Activated naive CD8-positive, alpha-beta T cell treated with anti-CD3 and anti-CD28 coated beads, Interleukin-2, amount 50 U/mL, for 16 hours (primary cell): ENCODE measurements around the gene DCXR.

ENCODE experiments used
- DNase-seq: peaks from one replicate; pipeline ENCODE4 v3.0.0-alpha.2; 2020; ENCODE audit warnings: low read depth, low spot score

DCXR gene

DNA sequence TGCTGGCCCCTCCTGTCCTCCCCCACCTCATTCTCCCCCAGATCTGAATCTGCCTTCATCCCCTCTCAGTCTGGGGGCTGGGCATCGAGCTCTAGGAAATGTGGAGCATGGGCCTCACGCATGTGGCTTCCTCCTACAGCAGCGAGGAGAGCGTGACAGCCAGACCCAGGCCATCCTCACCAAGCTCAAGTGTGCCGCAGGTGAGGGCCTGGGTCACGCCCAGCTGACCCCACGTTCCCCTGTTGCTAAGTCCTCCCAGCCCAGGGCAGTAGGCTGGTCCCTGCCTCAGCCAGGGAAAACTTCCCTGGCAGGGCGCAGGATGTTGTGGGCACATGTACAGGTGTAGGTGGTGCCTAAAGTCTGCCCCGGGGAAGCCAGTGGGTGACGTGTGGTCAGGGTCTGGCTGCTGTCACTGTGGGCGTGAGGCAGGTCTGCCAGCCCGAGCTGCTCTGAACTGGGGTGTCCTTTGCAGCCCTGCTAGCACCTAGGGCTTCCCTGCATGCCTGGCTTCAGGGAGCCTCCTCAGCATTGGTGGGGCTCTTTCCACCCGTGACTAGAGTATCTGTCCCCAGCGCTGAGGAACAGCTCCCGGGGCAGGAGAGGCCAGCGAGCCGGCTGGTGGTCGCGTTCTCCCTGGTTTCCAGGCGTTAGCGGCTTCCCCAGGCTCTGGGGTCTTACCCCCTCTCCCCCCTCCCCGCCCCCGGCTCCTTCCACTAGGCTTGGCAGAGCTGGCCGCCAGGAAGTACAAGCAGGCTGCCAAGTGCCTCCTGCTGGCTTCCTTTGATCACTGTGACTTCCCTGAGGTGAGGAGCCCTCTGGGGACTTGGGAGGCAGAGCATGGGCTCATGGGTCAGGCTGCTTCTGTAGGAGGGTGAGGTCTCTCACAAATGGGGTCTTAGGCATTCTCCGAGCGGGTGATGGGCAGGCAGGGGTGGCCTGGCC, 17.8 kb upstream of the DCXR start:
- no peak for DNase-seq

DNA sequence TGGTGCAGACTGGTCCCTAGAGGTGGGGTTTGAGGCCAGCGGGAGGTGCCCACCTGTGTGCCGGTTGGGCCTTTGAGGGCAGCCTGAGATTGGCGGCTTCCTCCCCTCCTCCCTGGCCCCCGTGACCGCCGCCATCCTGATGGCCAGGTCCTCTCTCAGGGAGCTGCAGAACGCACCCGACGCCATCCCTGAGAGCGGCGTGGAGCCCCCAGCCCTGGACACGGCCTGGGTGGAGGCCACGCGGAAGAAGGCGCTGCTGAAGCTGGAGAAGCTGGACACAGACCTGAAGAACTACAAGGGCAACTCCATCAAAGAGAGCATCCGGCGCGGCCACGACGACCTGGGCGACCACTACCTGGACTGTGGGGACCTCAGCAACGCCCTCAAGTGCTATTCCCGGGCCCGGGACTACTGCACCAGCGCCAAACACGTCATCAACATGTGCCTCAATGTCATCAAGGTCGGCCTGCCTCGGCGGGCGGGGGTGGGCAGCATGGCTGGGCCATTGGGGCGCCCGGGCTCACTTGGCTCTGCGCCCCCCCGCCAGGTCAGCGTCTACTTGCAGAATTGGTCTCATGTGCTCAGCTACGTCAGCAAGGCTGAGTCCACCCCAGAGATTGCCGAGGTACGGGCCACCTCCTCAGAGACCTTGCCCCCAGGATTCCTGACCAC, 17.0 kb upstream of the DCXR start:
- DNase-seq, result no peak

DNA sequence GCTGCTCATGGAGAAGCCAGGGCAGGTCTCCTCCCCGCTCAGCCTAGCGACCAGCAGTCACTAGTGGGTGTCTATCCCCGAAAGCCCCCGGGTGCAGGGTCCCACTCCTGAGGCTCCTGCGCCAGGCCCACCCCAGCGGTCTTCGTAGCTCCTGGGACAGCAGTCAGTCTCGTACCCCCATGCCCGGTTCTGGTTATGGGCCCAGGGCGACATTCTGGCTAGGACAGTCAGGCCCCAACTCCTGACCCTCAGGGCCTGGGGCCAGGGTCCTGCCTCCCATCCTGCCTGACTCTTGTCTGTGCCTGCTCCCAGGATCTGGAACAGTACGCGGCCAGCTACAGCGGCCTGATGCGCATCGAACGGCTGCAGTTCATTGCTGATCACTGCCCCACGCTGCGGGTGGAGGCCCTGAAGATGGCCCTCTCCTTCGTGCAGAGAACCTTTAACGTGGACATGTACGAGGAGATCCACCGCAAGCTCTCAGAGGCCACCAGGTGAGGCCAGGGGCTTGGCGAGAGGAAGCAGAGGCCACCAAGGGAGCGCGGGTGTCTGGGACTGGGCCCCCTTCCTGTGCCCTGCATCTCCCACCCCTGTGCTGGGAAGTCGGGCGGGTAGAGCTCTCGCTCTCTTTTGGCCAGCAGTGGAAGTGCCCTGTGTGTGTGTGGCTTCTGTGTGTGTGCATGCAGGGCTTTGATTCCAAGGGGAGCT, 16.2 kb upstream of the DCXR start:
- DNase-seq, result no peak

DNA sequence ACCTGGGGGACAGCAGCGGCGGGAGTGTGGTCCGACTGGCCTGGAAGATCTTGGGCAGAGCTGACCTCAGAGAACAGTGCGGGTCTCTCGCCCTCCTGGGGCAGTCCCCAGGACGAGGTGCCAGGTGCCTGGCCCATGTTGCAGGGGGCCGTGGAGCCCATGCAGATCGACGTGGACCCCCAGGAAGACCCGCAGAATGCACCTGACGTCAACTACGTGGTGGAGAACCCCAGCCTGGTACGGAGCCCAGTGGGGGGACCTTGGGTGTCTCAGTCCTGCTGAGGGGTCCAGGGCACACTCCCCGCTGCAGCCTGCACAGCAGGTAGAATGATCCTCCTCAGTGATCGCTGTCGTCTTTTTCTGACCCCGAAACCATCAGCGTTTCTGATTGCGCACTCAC, 15.6 kb upstream of the DCXR start:
- DNase-seq, result no peak

DNA sequence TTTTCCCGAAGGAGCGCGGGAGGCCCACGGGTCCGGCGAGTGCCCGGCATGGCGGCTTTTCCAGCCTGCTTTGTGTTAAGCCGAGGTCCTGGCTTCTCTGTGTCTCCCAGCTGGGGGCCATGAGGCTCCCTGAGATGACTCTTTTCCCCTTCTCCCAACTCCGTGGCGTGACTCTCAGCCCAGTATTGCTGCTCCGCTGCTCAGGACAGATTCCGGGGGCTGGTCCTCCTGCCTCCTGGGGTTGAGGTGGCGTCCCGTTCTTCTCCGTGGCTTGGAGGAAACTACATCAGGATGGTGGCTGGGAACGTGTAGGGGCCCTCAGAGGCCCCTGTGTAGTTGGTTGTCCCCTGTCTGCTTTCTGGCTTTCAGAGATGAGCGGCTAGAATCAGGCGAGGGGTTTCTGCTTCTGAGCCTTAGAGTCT, 15.2 kb upstream of the DCXR start:
- no peak for DNase-seq

DNA sequence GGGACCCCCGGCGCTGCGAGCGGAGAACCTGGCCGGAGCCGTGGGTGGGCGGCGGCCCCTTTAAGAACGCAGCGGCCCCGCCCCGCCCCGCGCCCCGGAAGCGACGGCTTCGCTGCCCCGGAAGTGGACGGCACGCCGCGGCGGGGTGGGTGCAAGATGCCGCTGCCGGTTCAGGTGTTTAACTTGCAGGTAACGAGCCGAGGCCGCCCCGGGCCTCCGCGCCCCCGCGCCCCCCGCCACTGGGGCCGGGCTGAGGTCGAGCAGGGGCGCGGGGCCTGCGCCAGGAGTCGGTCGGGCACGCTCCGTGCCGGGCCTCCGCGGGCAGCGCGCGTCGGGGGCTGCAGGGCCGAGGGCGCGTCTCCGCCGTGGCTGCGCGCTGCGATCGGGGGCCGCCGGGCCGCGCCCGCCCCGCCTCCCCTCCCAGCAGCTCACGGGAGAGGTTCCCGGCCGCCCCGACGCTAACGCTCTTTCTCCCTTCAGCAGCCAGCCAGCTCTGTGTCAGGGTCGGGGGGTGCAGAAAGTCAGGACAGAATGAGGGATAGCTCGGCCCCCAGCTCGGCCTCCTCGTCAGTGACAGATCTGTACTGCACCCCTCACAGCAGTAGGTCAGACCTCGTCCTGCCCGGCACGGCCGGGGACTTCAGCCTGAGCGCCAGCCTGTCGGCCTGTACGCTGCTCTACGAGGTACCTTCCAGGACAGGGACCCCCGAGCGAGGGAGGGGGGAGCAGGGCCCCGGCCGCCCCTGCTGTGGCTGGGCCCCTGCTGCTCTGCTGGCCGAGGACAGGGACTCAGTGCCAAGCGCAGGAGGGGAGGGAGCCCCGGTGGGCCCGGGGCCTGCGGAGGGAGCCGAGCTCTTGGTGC, 14.5 kb upstream of the DCXR start, which contains the start of the genes GPS1 and RFNG:
GPS1 (plus strand) TSS at position 123 of the 862 bp plus-strand sequence; CDS start at position 157, 34 bp downstream.
RFNG (minus strand) TSS at position 36 of the 862 bp plus-strand sequence. CDS start 45 bp downstream, outside the sequence.
- peak; percentile 80 for DNase-seq

DNA sequence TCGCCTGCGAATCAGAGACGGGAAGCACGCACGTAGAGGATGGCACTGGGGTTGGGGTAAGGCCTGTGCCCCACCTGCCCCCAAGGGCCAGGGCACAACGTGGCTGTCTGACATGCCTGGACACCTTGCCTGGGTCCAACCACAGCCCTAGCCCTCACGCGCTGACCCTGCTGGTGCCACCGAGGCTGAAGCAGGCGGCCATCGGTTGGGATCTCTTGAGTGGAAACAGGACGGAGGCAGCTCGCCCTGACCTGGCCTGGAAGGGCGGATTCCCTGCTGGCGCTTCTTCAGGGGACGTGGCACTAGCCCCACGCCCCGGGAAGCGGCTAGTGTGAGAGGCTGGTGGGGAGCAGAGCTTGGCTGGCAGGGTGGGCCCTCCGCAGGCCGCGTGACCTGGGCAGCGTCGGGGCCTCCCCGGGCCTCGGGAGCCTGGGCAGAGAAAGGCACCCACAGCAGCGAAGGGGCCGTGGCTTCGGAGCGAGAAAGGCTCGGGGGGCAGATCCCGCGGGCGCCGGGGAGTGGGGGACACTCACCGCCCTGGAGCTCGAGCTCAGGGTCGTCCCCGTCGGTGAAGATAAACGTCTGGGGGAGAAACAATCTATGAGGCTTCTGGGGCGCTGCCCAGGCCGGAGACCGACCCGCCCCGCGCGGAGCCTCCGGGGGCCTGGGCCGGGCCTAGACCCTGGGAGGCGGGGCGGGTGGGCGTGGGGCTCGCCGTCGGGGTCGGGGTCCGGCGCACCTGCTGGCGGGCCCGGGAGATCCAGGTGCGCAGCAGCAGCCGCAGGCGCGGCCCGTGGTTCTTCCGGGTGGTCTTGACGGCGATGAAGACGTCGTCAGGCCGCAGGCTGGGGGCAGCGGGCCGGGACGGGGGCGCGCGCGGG, 13.5 kb upstream of the DCXR start:
- no peak for DNase-seq

DNA sequence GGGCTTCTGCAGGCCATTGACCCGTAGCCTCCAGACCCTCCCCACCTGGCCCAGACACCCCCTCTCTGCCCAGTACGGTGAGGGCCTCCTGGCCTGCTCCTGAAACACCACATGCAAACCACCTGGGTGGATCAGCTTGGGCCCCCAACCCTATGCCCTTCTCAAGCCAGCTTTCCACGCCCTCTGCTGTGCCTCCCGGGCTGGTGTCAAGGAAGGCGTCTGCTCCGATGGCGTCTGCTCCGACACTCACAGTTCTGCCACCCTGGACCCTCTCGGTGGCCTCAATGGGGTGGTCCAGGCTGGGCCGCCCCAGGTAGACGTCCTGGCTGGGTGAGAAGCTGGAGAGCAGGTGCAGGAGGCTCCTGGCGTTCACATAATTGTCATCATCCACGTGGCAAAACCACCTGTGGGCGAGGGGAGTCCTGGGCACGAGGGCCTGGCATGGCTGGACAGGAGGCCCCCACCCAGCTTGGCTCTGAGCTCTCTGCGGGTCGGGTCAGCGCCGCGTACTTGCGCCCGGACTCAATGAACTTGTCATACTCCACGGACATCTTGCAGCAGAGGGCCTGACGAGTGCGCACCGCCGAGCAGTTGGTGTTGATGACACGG, 12.8 kb upstream of the DCXR start:
- no peak for DNase-seq

DNA sequence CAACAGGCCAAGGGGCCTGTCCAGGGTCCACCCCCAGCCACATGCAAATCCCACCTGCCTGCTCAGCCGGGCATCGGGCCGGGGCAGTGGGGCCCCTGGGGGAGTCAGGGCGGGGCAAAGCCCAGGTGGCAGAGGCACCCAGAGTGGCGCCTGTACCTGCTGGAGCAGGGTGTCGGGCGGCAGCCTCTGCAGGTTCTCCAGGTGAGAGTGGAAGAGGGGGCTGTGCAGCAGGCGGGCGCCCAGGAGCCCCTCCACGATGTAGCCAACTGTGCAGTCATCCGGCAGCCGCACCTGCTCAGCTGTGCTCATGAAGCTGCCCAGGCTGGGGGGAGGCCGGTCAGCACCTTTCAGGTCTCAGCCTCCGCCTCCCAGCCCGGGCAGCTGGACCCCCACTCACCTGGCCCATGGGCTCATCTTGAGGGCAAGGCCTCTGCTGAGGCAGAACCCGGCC, 12.0 kb upstream of the DCXR start:
- no peak for DNase-seq

DNA sequence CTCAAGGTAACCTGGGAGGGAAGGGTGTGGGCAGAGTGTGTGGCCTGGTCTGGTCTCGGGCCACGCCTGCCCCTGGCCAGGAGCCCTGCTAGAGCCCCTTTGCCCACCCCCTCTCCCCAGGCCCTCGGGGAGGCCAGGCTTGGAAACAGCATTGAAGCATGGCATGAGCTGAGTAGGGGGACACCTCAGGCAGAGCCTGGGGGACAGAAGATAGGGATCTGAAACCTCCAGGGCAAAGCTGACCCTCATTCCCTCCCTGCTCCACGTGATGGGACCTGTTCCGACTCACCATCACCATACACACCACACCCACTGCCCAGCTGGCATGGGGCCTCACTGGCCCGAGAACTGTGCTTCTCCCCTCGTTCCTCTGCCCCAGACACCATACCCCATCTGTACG, 11.6 kb upstream of the DCXR start:
- no peak for DNase-seq

DNA sequence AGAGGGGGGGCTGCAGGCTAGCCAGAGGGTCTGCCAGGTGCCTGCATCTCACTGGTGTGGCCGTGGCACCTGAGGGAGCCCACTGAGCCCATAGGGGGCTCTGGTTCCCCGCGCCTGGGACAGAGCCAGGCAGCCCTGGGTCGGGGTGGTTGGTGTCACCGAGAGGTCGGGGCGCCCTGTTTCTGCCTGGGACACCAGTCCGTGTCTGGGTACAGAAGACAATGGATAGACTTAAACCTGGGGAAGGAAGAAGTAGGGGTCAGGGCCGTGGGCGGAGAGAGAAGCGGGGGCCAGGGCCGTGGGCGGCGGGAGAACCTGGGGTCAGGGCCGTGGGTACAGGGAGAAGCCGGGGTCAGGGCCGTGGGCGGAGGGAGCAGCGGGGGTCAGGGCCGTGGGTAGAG, 11.1 kb upstream of the DCXR start:
- DNase-seq, result no peak

DNA sequence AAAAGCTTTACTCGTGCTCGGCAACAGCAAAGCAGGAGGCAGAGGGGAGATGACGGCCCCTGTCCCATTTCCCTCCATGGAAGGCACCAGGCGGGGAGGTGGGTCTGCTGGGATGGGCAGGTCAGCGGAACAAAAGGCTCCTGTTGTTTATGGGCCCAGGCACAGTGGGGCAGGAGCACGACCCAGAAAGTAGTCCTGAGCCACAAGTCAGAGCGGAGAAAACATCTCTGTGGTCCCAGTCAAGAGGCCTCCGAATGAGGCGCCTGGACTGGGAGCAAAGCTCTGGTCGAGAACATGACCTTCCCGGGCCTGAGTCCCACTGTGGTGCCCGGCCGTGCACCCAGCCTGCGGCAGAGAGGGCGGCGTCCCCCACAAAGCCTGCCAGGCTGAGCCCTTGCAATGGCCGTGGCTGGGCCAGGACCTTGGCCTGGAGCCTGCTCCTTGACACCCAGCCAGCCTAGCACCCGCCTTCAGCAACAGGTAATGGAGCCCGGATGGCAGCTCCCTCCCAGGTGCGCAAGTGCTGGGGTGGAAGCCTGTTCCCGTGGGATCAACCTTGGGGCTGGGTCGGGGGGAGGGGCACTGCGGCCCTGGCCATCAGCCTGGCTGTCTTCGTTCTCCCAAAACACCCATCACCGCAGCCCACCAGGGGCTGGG, 10.5 kb upstream of the DCXR start:
- no peak for DNase-seq

DNA sequence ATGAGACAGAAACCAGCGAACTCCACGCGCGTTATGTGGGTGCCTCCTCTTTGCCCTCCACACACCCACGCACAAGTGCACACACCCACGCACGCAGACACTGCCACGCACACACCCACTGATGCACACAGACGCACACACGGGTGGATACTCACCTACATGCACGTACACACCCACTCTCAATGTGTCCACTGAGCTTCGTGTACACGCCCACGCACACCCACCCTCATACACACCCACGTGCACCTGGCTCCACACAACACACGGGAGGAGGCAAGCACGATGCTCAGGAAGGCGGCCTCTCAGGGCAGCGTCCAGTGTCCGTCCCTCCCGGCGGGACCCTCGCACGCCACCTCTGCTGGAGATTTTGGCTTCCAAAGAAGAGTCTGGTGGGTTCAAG, 9.9 kb upstream of the DCXR start:
- no peak for DNase-seq

DNA sequence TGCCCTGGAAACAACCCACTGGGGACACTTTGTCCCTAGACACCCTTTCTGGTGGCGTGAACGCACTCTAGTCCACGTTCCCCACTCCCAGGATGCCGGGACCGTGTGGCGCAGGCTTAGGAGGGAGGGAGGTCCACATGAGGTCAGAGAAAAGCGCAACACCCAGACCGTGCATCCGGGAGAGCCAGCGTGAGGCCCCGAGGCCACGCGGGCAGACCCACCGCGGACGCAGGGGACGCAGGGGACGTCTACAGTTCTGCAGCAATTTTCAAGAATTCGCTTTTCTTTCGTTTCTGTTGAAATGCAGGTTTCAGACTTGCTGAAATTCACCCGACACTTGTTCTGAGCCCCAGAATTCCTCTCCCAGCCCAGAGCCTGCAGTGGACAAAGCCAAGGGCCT, 9.4 kb upstream of the DCXR start:
- no peak for DNase-seq

DNA sequence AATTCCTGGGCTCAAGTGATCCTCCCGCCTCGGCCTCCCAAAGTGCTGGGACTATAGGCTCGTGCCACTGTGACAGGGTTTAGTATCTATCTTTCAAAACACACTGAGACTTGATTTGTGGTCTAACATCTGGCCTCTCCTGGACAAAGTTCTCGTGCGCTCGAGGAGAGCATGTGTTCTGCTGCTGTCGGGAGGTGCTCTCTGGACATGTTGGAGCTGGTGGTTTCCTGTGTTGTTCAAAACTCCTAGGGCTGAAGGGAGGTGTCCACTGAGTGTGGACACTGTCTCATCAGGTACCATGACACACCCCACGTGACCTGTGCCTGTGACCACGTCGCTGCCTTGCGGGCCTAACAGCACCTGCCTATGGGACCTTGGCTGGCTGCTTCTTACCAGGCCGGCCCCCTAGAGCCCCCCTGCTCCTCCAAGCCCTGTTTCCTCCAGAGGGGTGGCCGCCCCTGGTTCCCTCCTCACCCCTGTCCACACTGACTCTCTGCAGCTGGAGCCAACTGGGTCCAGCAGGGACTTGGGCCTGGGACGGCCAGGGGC, 8.5 kb upstream of the DCXR start:
- DNase-seq, result no peak

DNA sequence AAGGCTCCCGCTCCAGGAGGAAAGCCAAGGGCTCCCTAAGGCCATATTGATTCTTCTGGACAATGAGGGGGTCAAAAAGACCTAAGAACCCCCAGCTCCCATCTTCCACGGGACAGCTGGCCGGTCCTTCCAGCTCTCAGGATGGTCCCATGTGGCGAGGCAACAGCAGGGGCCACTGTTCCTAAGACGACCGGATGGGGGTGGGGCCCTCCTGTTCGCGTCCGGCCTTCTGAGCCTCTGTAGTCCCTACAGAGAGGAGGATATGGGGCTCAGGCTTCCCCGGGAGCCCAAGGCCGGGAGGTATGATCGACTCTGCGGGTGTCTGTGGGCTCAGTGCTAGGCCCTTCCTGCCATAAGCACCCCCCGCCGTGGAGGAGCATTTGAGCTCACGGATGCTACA, 6.0 kb upstream of the DCXR start:
- no peak for DNase-seq

DNA sequence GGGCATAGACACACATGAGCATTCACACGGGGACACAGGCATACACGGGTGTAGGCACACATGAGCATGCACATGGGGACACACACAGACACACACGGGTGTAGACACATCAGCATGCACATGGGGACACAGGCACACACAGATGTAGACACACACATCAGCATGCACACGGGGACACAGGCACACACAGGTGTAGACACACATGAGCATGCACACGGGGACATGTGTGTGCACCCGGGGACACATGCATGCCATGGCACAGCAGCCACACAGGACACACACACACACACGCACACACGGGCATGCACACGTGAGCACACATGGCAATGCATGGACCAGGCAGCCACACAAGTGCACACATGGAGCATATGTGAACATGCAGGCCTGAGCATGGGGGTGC, 5.2 kb upstream of the DCXR start:
- no peak for DNase-seq

DNA sequence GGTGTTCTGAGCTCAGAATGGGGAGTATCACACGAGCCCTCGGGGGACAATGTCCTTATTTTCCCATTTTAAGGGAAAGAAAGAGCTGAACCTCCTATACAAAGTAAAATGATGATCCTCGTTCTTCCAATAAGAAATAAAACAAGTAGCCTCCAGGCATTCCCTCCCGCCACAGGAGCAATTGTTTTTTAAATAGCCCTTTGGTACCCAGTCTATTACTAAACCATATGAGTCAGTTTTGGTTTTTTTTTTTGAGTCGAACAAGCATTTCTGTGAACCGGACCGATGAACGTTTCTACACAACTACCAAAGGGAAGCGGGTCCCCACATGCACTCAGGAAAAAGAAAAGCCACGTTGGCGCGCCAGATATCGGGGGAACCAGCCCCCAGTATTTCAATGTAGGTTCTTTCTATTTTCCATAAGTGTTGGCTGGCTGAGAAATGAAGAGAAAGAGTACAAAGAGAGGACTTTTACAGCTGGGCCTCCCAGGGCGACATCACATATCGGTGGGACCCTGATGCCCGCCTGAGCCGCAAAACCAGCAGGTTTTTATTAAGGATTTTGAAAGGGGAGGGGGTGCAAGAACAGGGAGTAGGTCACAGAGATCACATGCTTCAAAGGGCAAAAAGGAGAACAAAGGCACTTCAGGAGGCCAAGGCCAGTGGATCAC, 3.8 kb upstream of the DCXR start:
- no peak for DNase-seq
